ENCODE results near the gene ZBTB14. TPM values are rescaled to one million over a fixed set of nuclear protein-coding genes. Genes with fewer than 3 reads are reported as not detected.

The ZBTB14 gene
- total RNA-seq, 1 experiment from 2014 or later, result 15.5 TPM

DNA sequence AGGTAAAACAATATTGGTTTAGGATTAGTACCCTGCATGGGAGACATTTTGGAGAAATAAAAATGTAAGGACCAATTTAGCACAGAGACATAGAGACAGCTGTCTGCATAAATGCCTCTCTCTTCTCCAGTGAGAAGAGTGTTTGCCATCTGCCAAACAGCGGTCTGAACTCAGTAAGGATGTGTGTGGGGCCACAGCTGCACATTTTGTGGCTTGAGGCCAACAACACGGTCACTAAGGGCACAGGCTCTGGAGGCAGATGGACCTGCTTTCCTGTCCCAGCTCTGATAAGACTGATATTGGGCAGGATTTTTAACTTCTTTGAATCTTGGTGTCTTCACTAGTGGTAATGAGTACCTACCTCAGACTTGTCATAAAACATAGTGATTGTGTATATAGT, 10.2 kb downstream of the ZBTB14 start:
- DNase-seq, result no peak
- no peak overlapping the region for H3K18ac ChIP-seq (ENCODE audit: insufficient read length, low read depth, low read length)
- H4K20me1 ChIP-seq (ENCODE audit: control insufficient read depth, insufficient read depth, insufficient read length), result no peaks in the 10 kb centered on the region
- WGBS (ENCODE audit: extremely low coverage, insufficient read length, low lambda C conversion rate), result no CpG with 5 or more reads among the region's 2 CpGs
- H3K4me1 ChIP-seq (ENCODE audit: insufficient read depth, low read length), result no peaks in the 10 kb centered on the region; the same call in 1 of the 2 replicates
- no peak overlapping the region for H3K23ac ChIP-seq (ENCODE audit: insufficient read length, low read depth, low read length)
- H3K27ac ChIP-seq (ENCODE audit: insufficient read length, low read depth, low read length), result no peak overlapping the region
- H3T11ph ChIP-seq (ENCODE audit: low read length), result no peak overlapping the region
- no peak overlapping the region for H4K5ac ChIP-seq (ENCODE audit: insufficient read length, low read depth, low read length)
- H3K27ac Mint-ChIP-seq, result no peak overlapping the region
- H3K79me2 ChIP-seq (ENCODE audit: insufficient read depth, low read length), result no peaks in the 10 kb centered on the region
- no peak overlapping the region for H2BK5ac ChIP-seq (ENCODE audit: insufficient read length, low read length)
- no peaks in the 10 kb centered on the region for H3K79me1 ChIP-seq (ENCODE audit: insufficient read depth, low read depth, low read length, poor library complexity, severe bottlenecking)
- no peak overlapping the region for H2AK5ac ChIP-seq (ENCODE audit: insufficient read length, low read length)
- peaks cover 18 to 22% of the 10 kb centered on the region in 2 experiments for H3K4me1 Mint-ChIP-seq
- H3K23me2 ChIP-seq (ENCODE audit: insufficient read length, low read depth, low read length, poor library complexity, severe bottlenecking), result no peaks in the 10 kb centered on the region
- H3K27me3 ChIP-seq (ENCODE audit: insufficient read depth, low read length), result no peaks in the 10 kb centered on the region
- no peak overlapping the region for H2BK15ac ChIP-seq (ENCODE audit: low read depth, low read length)
- H3K36me3 Mint-ChIP-seq (ENCODE audit: insufficient read depth in 1 of 3, low read depth in 3 of 3), result peaks cover 0 to 10% (median 5%) of the 10 kb centered on the region in 3 experiments; a peak in 4 of 7 replicates
- H2BK20ac ChIP-seq (ENCODE audit: low read depth, low read length, poor library complexity, severe bottlenecking), result no peak overlapping the region
- TF ChIP-seq, protein P1, sequence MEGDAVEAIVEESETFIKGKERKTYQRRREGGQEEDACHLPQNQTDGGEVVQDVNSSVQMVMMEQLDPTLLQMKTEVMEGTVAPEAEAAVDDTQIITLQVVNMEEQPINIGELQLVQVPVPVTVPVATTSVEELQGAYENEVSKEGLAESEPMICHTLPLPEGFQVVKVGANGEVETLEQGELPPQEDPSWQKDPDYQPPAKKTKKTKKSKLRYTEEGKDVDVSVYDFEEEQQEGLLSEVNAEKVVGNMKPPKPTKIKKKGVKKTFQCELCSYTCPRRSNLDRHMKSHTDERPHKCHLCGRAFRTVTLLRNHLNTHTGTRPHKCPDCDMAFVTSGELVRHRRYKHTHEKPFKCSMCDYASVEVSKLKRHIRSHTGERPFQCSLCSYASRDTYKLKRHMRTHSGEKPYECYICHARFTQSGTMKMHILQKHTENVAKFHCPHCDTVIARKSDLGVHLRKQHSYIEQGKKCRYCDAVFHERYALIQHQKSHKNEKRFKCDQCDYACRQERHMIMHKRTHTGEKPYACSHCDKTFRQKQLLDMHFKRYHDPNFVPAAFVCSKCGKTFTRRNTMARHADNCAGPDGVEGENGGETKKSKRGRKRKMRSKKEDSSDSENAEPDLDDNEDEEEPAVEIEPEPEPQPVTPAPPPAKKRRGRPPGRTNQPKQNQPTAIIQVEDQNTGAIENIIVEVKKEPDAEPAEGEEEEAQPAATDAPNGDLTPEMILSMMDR (conservative IDR thresholded peaks at IDR 0.05), result no peak
- no peak overlapping the region for H2BK12ac ChIP-seq (ENCODE audit: insufficient read length, low read depth, low read length)
- no peak overlapping the region for H3K4me2 ChIP-seq (ENCODE audit: insufficient read depth, insufficient read length, low read length)
- H3K4ac ChIP-seq (ENCODE audit: low read depth, low read length), result no peak overlapping the region
- H2AFZ ChIP-seq (ENCODE audit: low read length), result no peak overlapping the region
- no peaks in the 10 kb centered on the region for H3K27me3 Mint-ChIP-seq (ENCODE audit: low read depth)
- H3K9me3 ChIP-seq (ENCODE audit: control insufficient read depth, low read depth, low read length), result no peaks in the 10 kb centered on the region
- H3K9ac ChIP-seq (ENCODE audit: extremely low read depth, insufficient read length, low read length), result no peak overlapping the region
- H3K4me3 Mint-ChIP-seq, result no peak overlapping the region
- peaks cover 5% of the 10 kb centered on the region in 2 experiments; a peak in 4 of 5 replicates for H3K9me3 Mint-ChIP-seq
- no peak overlapping the region for H3K56ac ChIP-seq (ENCODE audit: insufficient read length, low read depth, low read length)
- no peak overlapping the region for H3K14ac ChIP-seq (ENCODE audit: insufficient read depth, low read length)
- H2BK120ac ChIP-seq (ENCODE audit: low read depth, low read length, poor library complexity, severe bottlenecking), result no peak overlapping the region
- no peak overlapping the region for H4K91ac ChIP-seq (ENCODE audit: insufficient read length, low read depth, low read length)
- no peak overlapping the region for H4K8ac ChIP-seq (replicated peaks; ENCODE audit: insufficient read length, low read depth, low read length)
